Effector CD4-positive, alpha-beta T cell (primary cell): ENCODE data around the gene RPL39L.

Source experiments
- DNase-seq: peaks from one replicate; pipeline ENCODE4 v3.0.0-alpha.2; 2020

RPL39L gene

GRCh38 chr3:187088701-187089100 lies 50.6 kb downstream of the RPL39L start:
- DNase-seq, result no peak

GRCh38 chr3:187086831-187087230 lies 52.5 kb downstream of the RPL39L start:
- no peak for DNase-seq

DNA sequence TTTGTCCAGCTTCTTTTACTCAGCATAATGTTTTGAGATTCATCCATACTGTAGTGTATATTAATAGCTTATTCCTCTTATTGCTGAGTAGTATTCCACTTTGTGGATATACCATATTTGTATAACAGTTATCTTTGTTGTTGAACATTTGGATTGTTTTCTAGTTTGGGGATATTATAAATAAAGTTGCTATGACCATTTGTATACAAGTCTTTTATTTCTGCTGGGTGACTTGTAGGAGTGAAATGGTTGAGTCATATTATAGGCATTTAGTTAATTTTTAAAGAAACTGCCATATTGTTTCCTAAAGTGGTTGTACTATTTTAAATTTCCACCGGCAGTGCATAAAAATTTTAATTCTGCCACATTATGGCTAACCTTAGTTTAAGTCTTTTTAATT lies 53.4 kb downstream of the RPL39L start:
- no peak for DNase-seq

- no peak for DNase-seq
Observed at GRCh38 chr3:187085021-187085666, 54.2 kb downstream of the RPL39L start.

GRCh38 chr3:187084580-187084979 lies 54.7 kb downstream of the RPL39L start:
- DNase-seq, result no peak

GRCh38 chr3:187084126-187084525 lies 55.2 kb downstream of the RPL39L start:
- no peak for DNase-seq

DNA sequence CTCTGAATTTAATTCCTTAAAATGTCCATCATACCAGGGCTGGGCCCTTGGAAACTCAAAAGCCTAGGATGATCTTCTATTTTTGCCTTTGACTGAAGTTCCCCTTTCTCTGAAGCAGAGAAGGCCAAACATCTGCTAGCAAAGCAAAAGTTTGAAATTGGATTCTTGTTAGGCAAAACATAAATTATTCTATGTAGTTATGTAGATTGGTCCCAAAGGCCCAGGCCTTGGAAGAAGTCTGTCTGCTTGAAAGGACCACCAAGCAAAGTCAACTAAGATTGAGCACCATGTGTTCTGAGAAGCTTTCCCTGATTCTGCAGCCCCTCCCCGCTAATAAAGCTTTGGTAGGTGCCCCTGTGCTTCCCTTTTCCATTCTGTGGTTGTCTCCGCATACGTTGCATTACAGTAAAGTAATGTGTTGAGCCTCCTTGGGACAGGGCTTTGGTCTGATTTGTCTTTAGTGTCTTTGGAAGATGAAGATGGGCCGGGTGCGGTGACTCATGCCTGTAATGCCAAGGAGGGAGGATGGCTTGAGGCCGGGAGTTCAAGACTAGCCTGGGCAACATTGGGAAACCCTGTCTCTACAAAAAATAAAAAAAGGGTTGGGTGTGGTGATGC lies 56.4 kb downstream of the RPL39L start:
- DNase-seq, result no peak

DNA sequence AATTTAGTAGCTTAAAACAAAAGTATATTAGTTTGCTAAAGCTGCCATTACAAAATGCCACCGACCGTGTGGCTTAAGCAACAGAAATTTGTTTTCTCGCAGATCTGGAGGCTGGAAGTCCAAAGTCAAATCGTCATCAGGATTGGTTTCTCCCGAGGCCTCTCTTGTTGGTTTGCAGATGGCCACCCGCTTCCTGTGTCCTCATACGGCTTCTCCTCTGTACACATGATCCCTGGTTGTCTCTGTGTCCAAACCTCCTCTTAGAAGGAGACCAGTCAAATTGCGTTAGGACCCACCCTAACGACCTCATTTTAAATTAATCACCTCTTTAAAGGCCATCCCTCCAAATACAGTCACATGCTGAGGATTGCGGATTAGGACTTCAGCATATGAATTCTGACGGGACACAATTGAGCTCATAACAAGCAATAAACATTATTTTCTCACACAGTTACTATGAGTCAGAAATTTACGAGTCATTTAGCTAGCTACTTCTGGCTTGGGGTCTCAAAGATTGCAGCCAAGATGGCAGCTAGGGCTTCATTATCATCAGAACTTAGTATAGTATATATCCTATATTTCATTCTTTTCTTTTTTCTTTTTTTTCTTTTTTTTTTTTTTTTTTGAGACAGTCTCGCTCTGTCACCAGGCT lies 58.4 kb downstream of the RPL39L start:
- DNase-seq, result no peak

- no peak for DNase-seq
Observed at GRCh38 chr3:187079090-187080022, 59.9 kb downstream of the RPL39L start.

GRCh38 chr3:187077537-187077936 lies 61.8 kb downstream of the RPL39L start:
- DNase-seq, result no peak

GRCh38 chr3:187077085-187077484 lies 62.2 kb downstream of the RPL39L start:
- DNase-seq, result no peak

DNA sequence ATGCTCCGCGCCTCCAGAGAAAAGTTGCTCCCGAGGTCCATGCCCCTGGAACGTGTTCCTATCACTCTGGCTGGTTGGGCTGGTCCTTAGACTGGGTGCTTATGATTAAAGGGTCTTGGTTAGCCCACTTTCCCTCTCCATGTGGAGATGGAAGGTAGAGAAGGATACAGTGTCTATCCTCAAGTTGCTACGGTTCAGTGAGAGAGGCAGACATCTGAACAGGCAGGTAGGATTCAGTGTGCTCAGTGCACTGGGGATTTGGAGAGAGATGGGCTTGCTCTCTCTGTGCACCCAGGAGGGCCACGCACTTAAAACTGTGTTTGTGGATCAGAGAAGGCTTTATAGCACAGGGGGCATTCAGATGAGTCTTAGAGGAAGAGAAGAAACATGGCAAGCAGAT lies 63.0 kb downstream of the RPL39L start:
- no peak for DNase-seq

GRCh38 chr3:187074846-187075245 lies 64.5 kb downstream of the RPL39L start:
- DNase-seq, result no peak

GRCh38 chr3:187073581-187074098 lies 65.7 kb downstream of the RPL39L start:
- DNase-seq, result no peak

DNA sequence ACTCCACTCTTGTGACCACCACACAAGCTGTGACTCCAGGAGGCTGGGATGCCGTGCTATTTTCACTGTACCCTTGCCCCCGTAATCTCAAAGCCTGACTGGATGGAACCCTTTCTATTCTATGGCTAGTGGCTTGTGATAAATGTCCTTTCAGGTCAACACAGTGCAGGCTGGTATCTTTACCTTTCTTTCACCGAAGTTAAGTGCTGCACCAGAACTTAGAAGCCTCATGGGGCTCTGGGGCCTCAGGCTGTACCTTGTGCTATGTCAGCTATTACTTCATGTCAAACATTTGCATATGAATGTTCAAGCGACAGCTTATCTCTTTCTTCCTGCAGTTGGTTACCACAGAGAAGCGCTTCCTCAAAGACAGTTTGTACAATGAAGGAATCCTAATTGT lies 66.8 kb downstream of the RPL39L start:
- DNase-seq, result no peak

DNA sequence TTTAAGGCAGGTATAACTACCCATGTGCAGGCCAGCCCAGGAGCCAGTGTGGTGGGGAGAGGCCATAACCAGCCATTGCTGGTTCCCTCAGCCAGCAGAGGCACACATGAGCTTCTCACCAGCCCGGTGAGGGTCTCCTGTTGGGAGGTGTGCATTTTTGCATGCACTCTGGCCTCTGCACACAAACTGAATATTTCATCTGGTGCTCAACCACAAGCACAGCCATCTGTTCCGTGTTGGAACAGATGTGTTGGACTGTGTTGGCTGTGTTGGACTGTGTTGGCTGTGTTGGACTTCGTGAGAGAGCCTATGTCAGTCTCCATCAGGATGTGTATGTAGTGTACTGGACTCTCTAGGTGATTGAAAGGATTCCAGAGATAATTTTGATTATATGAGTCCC lies 67.2 kb downstream of the RPL39L start:
- no peak for DNase-seq
